Stomach (tissue), 4 donors: ENCODE data around the gene RAMP1.

Source experiments
- EP300 ChIP-seq: sonication (generic); formaldehyde crosslinking; IDR thresholded peaks from one replicate; pipeline ENCODE4 v1.6.1; 2017; ENCODE audit warnings: antibody characterized with exemption
- POLR2A ChIP-seq, 4 donors: fragments of 450-650 bp; IDR thresholded peaks; one replicate each; pipeline ENCODE4 v1.6.1; 2016; ENCODE audit warnings: antibody characterized with exemption in 4 of 4, control low read depth in 2 of 4, mild to moderate bottlenecking in 1 of 4, moderate library complexity in 1 of 4
- POLR2AphosphoS5 ChIP-seq, 3 donors: sonication (generic); formaldehyde crosslinking; IDR thresholded peaks; one replicate each; pipeline ENCODE4 v1.6.1; 2016; ENCODE audit warnings: antibody characterized with exemption in 3 of 3
- TF ChIP-seq, protein P1 (sequence below), 7 experiments: fragments of 450-650 bp in 4 of 7; fragments of 200-600 bp in 3 of 7; sonication (generic) in 3 of 7; IDR thresholded peaks; one replicate each; pipeline ENCODE4 v1.5.1; 2016 to 2019; ENCODE audit warnings: antibody characterized with exemption in 7 of 7, control low read depth in 2 of 7, mild to moderate bottlenecking in 1 of 7

DNA sequence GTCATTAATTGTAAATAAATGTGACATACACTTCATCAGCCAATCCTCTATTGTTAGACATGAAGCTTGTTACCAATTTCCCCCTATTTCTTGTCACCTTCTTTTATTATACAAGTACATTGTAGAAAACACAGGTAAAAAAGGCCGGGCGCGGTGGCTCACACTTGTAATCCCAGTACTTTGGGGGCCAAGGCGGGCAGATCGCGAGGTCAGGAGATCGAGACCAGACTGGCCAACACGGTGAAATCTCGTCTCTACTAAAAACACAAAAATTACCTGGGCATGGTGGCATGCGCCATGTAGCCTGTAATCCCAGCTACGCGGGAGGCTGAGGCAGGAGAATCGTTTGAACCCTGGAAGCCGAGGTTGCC lies 64.7 kb downstream of the RAMP1 start:
- TF ChIP-seq EP300 (no peak), POLR2A (IDR thresholded peaks at IDR 0.05) (no peak), POLR2AphosphoS5 (IDR thresholded peaks at IDR 0.05) (no peak)
- TF ChIP-seq, protein P1, sequence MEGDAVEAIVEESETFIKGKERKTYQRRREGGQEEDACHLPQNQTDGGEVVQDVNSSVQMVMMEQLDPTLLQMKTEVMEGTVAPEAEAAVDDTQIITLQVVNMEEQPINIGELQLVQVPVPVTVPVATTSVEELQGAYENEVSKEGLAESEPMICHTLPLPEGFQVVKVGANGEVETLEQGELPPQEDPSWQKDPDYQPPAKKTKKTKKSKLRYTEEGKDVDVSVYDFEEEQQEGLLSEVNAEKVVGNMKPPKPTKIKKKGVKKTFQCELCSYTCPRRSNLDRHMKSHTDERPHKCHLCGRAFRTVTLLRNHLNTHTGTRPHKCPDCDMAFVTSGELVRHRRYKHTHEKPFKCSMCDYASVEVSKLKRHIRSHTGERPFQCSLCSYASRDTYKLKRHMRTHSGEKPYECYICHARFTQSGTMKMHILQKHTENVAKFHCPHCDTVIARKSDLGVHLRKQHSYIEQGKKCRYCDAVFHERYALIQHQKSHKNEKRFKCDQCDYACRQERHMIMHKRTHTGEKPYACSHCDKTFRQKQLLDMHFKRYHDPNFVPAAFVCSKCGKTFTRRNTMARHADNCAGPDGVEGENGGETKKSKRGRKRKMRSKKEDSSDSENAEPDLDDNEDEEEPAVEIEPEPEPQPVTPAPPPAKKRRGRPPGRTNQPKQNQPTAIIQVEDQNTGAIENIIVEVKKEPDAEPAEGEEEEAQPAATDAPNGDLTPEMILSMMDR (IDR thresholded peaks at IDR 0.05) = no peak
